Adrenal gland (tissue), 5 donors: ENCODE results near the gene SF3A1.

Source experiments
- CTCF ChIP-seq, 6 experiments: fragments of 450-650 bp in 4 of 6; fragments of 200-600 bp in 2 of 6; sonication (generic) in 1 of 6; IDR thresholded peaks; 1 replicate in 5 of 6; 2 replicates in 1 of 6; pipeline versions ENCODE4 v1.5.1 to v1.8.0; 2016 to 2021; ENCODE audit warnings: antibody characterized with exemption in 6 of 6, mild to moderate bottlenecking in 2 of 6, moderate library complexity in 1 of 6
- POLR2A ChIP-seq, 2 donors: fragments of 450-650 bp; IDR thresholded peaks; one replicate each; pipeline ENCODE4 v1.6.1; 2017; ENCODE audit warnings: antibody characterized with exemption in 2 of 2, mild to moderate bottlenecking in 2 of 2, moderate library complexity in 1 of 2
- donor health status: DM: no; HTN: no; CAD: no.

DNA sequence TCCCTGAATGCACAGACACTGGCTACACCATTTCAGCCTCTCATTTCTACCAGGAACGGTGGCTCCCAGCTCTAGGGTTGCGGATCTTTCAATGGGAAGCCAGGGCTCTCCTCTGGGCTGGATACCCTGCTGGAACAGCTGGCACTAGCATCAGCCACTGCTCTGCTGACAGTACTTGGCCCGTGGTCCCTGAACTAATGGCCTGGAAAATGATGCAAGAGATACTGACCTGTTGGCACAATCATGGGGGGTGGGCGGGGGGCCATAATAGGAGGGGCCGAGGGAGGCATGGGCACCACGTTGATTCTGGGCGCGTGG is 19.3 kb downstream of the SF3A1 start:
- no peak for TF ChIP-seq POLR2A (IDR thresholded peaks at IDR 0.05)
- no peak for TF ChIP-seq CTCF (IDR thresholded peaks at IDR 0.05)
